HepG2 (cell line): Measurements from ENCODE around the gene RELL1. TPM values are rescaled to one million over a fixed set of nuclear protein-coding genes. Genes with fewer than 3 reads are reported as not detected.

Experiments used
- ARID3A ChIP-seq: IDR thresholded peaks from 2 replicates; pipeline ENCODE4 v1.6.1; 2012; ENCODE audit warnings: low read depth, low read length, improper control_type of control experiment
- CEBPB ChIP-seq: IDR thresholded peaks from 2 replicates; pipeline ENCODE4 v1.6.1; 2011; ENCODE audit warnings: low read depth, low read length, improper control_type of control experiment, borderline replicate concordance
- CREB3 ChIP-seq: sonication (generic); formaldehyde crosslinking; IDR thresholded peaks from 2 replicates; pipeline ENCODE4 v1.5.0; 2020; ENCODE audit warnings: missing genetic modification reagents
- GATAD2A ChIP-seq: IDR thresholded peaks from 2 replicates; pipeline ENCODE4 v1.6.1; 2016
- HDAC6 ChIP-seq: fragments of 200-600 bp; sonication (generic); IDR thresholded peaks from 2 replicates; pipeline ENCODE4 v1.7.0; 2017; ENCODE audit warnings: mild to moderate bottlenecking, antibody characterized with exemption, low read length, low read depth
- HNF4A ChIP-seq: sonication (generic); formaldehyde crosslinking; IDR thresholded peaks from 2 replicates; pipeline ENCODE4 v1.4.0; 2020; ENCODE audit warnings: missing genetic modification reagents
- NR2F6 ChIP-seq, 2 experiments: IDR thresholded peaks; 2 replicates each; pipeline ENCODE4 v1.6.1; 2016; ENCODE audit warnings: antibody characterized with exemption in 1 of 2, mild to moderate bottlenecking in 1 of 2
- PRDM4 ChIP-seq: sonication (generic); formaldehyde crosslinking; IDR thresholded peaks from 2 replicates; pipeline ENCODE4 v1.9.0; 2021; ENCODE audit warnings: missing genetic modification reagents, borderline replicate concordance
- SMYD3 ChIP-seq: sonication (generic); formaldehyde crosslinking; IDR thresholded peaks from 2 replicates; pipeline ENCODE4 v1.8.1; 2023; ENCODE audit warnings: mild to moderate bottlenecking, missing genetic modification reagents
- SOX13 ChIP-seq, 3 experiments: fragments of 450-650 bp in 1 of 3; sonication (generic) in 1 of 3; formaldehyde crosslinking in 1 of 3; IDR thresholded peaks in 2 of 3; conservative IDR thresholded peaks in 1 of 3; 2 replicates each; pipeline versions ENCODE4 v1.5.0 to v1.6.1; 2016 to 2020; ENCODE audit warnings: antibody characterized with exemption in 1 of 3, mild to moderate bottlenecking in 1 of 3, missing compliant biosample characterization in 1 of 3, missing genetic modification reagents in 1 of 3, moderate library complexity in 1 of 3
- THAP11 ChIP-seq: IDR thresholded peaks from 2 replicates; pipeline ENCODE4 v1.6.1; 2016; ENCODE audit warnings: missing biosample characterization, missing genetic modification reagents
- THAP8 ChIP-seq: sonication (generic); formaldehyde crosslinking; IDR thresholded peaks from 2 replicates; pipeline ENCODE4 v1.5.1; 2020; ENCODE audit warnings: missing genetic modification reagents, mild to moderate bottlenecking, borderline replicate concordance
- THRA ChIP-seq: sonication (generic); formaldehyde crosslinking; IDR thresholded peaks from 2 replicates; pipeline ENCODE4 v1.4.0; 2020; ENCODE audit warnings: missing genetic modification reagents, borderline replicate concordance
- ZBED4 ChIP-seq: sonication (generic); formaldehyde crosslinking; IDR thresholded peaks from 2 replicates; pipeline ENCODE4 v1.4.0; 2020; ENCODE audit warnings: missing genetic modification reagents, borderline replicate concordance
- ZNF232 ChIP-seq: sonication (generic); formaldehyde crosslinking; IDR thresholded peaks from 2 replicates; pipeline ENCODE4 v1.4.0; 2020; ENCODE audit warnings: missing genetic modification reagents, borderline replicate concordance
- ZNF615 ChIP-seq: sonication (generic); formaldehyde crosslinking; IDR thresholded peaks from 2 replicates; pipeline ENCODE4 v1.5.0; 2020; ENCODE audit warnings: mild to moderate bottlenecking, missing genetic modification reagents, borderline replicate concordance
- polyA plus RNA-seq, 8 experiments: library from polyadenylated mRNA; depleted of rRNA in 3 of 8; stranded (reverse) in 7 of 8; unstranded in 1 of 8; fragments of >200 nt; fragmentation: Illumina TruSeq in 4 of 8; extraction: Trizol in 4 of 8; gene quantifications; 2 replicates each; pipeline versions ENCODE4 v1.2.1 to v1.2.3, GENCODE V29; 2011 to 2016; ENCODE audit warnings: low read depth in 4 of 8, missing spikeins in 1 of 8, mixed read lengths in 1 of 8; ENCODE audit not compliant: insufficient read depth in 1 of 8
- total RNA-seq, 5 experiments: library from RNA; depleted of rRNA; stranded (reverse); fragments of >200 nt; fragmentation: Illumina TruSeq; extraction: Trizol; gene quantifications; 2 replicates each; pipeline ENCODE4 v1.2.3, GENCODE V29; 2016; ENCODE audit warnings: low read depth in 1 of 5

The RELL1 gene
- total and polyA plus RNA-seq, 2 of the 13 experiments (the other 11 are each of a cell fraction or from before 2014, with no cell fraction given): 8.4 to 58.4 TPM

GRCh38 chr4:37728064-37728463 is 41.9 kb upstream of the RELL1 start (continued):
- TF ChIP-seq SOX13 (IDR thresholded peaks at IDR 0.05): no peak
- peak in 1 of 2 experiments; percentile 85; a peak in 2 of 4 replicates for TF ChIP-seq SOX13 (CRISPR knock-in tag; conservative IDR thresholded peaks at IDR 0.05 in 1 of 2, IDR thresholded peaks at IDR 0.05 in 1 of 2)
- peak; percentile 25; the same call in 1 of the 2 replicates for TF ChIP-seq ARID3A
- TF ChIP-seq SMYD3 (CRISPR knock-in tag): no peak
- peak; percentile 32; the same call in 1 of the 2 replicates for TF ChIP-seq THRA (CRISPR knock-in tag)
- TF ChIP-seq THAP11 (CRISPR knock-in tag): peak; percentile 35; the same call in 1 of the 2 replicates
- peak; percentile 55; the same call in 1 of the 2 replicates for TF ChIP-seq GATAD2A (CRISPR knock-in tag)
- TF ChIP-seq NR2F6 (IDR thresholded peaks at IDR 0.05): 0 out of 2 replicates have a peak, but pooled peaks have one; percentile 9
- TF ChIP-seq NR2F6 (CRISPR knock-in tag; IDR thresholded peaks at IDR 0.05): peak; percentile 42
- no peak for TF ChIP-seq ZNF232 (CRISPR knock-in tag)
- peak; percentile 54; the same call in 1 of the 2 replicates for TF ChIP-seq CEBPB
- TF ChIP-seq HDAC6: no peak
- peak; percentile 28; the same call in 1 of the 2 replicates for TF ChIP-seq HNF4A (CRISPR knock-in tag)
- no peak for TF ChIP-seq CREB3 (CRISPR knock-in tag)
- no peak for TF ChIP-seq PRDM4
- no peak for TF ChIP-seq ZBED4 (CRISPR knock-in tag)
- TF ChIP-seq THAP8: no peak
- TF ChIP-seq ZNF615 (CRISPR knock-in tag): no peak
